ENCODE measurements around the gene MFGE8. TPM values are rescaled to one million over a fixed set of nuclear protein-coding genes. Genes with fewer than 3 reads are reported as not detected.

Gene MFGE8
- total RNA-seq, 4 donors from 2014 or later, result 50.7 to 186 (median 81.7) TPM

- no peaks in the 10 kb centered on the region for H3K27me3 ChIP-seq
- H3K4me3 ChIP-seq, result peak overlapping the region in 3 of 4 donors; percentile 76 to 91 (median 87)
- H3K9me3 ChIP-seq, result no peaks in the 10 kb centered on the region
- H3K27ac ChIP-seq, result peak overlapping the region; percentile 85 to 95 (median 90)
- H3K4me1 ChIP-seq, result peaks cover 4 to 56% (median 41%) of the 10 kb centered on the region in 3 donors
- peaks cover 0 to 20% (median 0%) of the 10 kb centered on the region in 3 donors for H3K36me3 ChIP-seq
- no peak for DNase-seq
- TF ChIP-seq POLR2A (IDR thresholded peaks at IDR 0.05), result no peak
- intact Hi-C loops (cut with DNase I), result no loop called here
- 46 to 55% methylated on average over 4 of the region's 4 CpGs for WGBS, 2 donors
Observed at GRCh38 chr15:88913850-88914169, 631 bp upstream of the MFGE8 start.

- DNase-seq, result no peak
- H3K27me3 ChIP-seq, result no peaks in the 10 kb centered on the region
- 0% methylated on average over 2 to 5 of the region's 20 CpGs for WGBS, 2 donors
- intact Hi-C loops (cut with DNase I), result no loop called here
- peaks cover 4 to 62% (median 40%) of the 10 kb centered on the region in 3 donors for H3K4me1 ChIP-seq
- H3K27ac ChIP-seq, result peak overlapping the region; percentile 85 to 95 (median 90)
- H3K36me3 ChIP-seq, result peaks cover 0 to 33% (median 5%) of the 10 kb centered on the region in 3 donors
- peak overlapping the region; percentile 72 to 91 (median 82) for H3K4me3 ChIP-seq
- H3K9me3 ChIP-seq, result no peaks in the 10 kb centered on the region
- TF ChIP-seq CTCF (IDR thresholded peaks at IDR 0.05) (no peak), POLR2A (IDR thresholded peaks at IDR 0.05) (no peak)
Observed at GRCh38 chr15:88912500-88912921, 668 bp downstream of the MFGE8 start.

GRCh38 chr15:88911766-88912118, 1.4 kb downstream of the MFGE8 start:
- H3K4me1 ChIP-seq, result peaks cover 4 to 63% (median 40%) of the 10 kb centered on the region in 3 donors
- no peak for TF ChIP-seq POLR2A (IDR thresholded peaks at IDR 0.05)
- TF ChIP-seq CTCF (IDR thresholded peaks at IDR 0.05), result no peak
- DNase-seq, result no peak
- WGBS, 2 donors, result 40 to 58% methylated on average over 1 to 4 of the region's 5 CpGs
- H3K27ac ChIP-seq, result peak overlapping the region; percentile 85 to 95 (median 90)
- H3K27me3 ChIP-seq, result no peaks in the 10 kb centered on the region
- H3K9me3 ChIP-seq, result no peaks in the 10 kb centered on the region
- H3K36me3 ChIP-seq, result peaks cover 2 to 40% (median 5%) of the 10 kb centered on the region in 3 donors
- peak overlapping the region; percentile 72 to 91 (median 82) for H3K4me3 ChIP-seq
- intact Hi-C loops (cut with DNase I), result no loop called here

GRCh38 chr15:88909956-88910831, 3.0 kb downstream of the MFGE8 start:
- no peak for TF ChIP-seq CTCF (IDR thresholded peaks at IDR 0.05)
- TF ChIP-seq POLR2A (IDR thresholded peaks at IDR 0.05), result no peak
- Histone ChIP-seq H3K36me3 (peaks cover 11 to 56% (median 15%) of the 10 kb centered on the region in 3 donors), H3K4me1 (peaks cover 4 to 71% (median 46%) of the 10 kb centered on the region in 3 donors), H3K27ac (peak overlapping the region in 2 of 4 donors; percentile 34 to 87), H3K9me3 (no peaks in the 10 kb centered on the region), H3K4me3 (peak overlapping the region in 2 of 4 donors; percentile 30 to 87), H3K27me3 (no peaks in the 10 kb centered on the region)
- intact Hi-C loops (cut with DNase I), result loop anchor here (5.0 to 10.0 kb wide), 2 partner anchors 107 to 265 kb away; no protein-coding TSS in a partner anchor
- 85 to 87% methylated on average over 8 to 9 of the region's 12 CpGs for WGBS, 2 donors
- DNase-seq, result no peak

- no peaks in the 10 kb centered on the region for H3K9me3 ChIP-seq
- H3K27ac ChIP-seq, result peak overlapping the region in 2 of 4 donors; percentile 5 to 13
- peaks cover 7 to 79% (median 52%) of the 10 kb centered on the region in 3 donors for H3K4me1 ChIP-seq
- no peak for DNase-seq
- peak overlapping the region in 2 of 4 donors; percentile 1 to 30 for H3K4me3 ChIP-seq
- H3K36me3 ChIP-seq, result peaks cover 11 to 61% (median 19%) of the 10 kb centered on the region in 3 donors
- H3K27me3 ChIP-seq, result no peaks in the 10 kb centered on the region
- intact Hi-C loops (cut with DNase I), result loop anchor here (5.0 to 10.0 kb wide), 2 partner anchors 108 to 266 kb away; no protein-coding TSS in a partner anchor
- no peak for TF ChIP-seq POLR2A (IDR thresholded peaks at IDR 0.05)
- TF ChIP-seq CTCF (IDR thresholded peaks at IDR 0.05), result no peak
- 88% methylated on average over 5 of the region's 16 CpGs; no CpG with 5 or more reads in 1 of the 2 donors for WGBS, 2 donors
Observed at GRCh38 chr15:88908697-88909621, 4.2 kb downstream of the MFGE8 start.
